H7 (cell line): ENCODE results near the gene FHL3. TPM values are rescaled to one million over a fixed set of nuclear protein-coding genes. Genes with fewer than 3 reads are reported as not detected.

ENCODE experiments used
- DNase-seq: peaks from one replicate; pipeline ENCODE4 v3.0.0; 2012
- H3K27me3 ChIP-seq: 2 replicates; pipeline ENCODE4 v1.6.0; 2011; ENCODE audit warnings: mild to moderate bottlenecking, low read length; ENCODE audit not compliant: control insufficient read depth, insufficient read depth
- H3K36me3 ChIP-seq: replicated peaks from 2 replicates; pipeline ENCODE4 v1.5.1; 2011; ENCODE audit warnings: low read length; ENCODE audit not compliant: control insufficient read depth, insufficient read depth
- H3K4me3 ChIP-seq: 2 replicates; pipeline ENCODE4 v1.5.1; 2011; ENCODE audit warnings: low read depth, mild to moderate bottlenecking, control low read depth, low read length, moderate library complexity; ENCODE audit not compliant: insufficient read depth
- total RNA-seq: library from RNA; depleted of rRNA; stranded (reverse); fragments of >200 nt; shearing (Covaris generic); gene quantifications from 2 replicates; pipeline ENCODE4 v1.2.3, GENCODE V29; 2014; rRNA removed

The FHL3 gene
- 51.5 and 54.8 TPM in 2 replicates for total RNA-seq

- Histone ChIP-seq H3K36me3 (no peaks in the 10 kb centered on the region; the same call in 1 of the 2 replicates), H3K4me3 (peak within 1 kb of the TSS; percentile 72), H3K27me3 (no peaks in the 10 kb centered on the region)
- DNase-seq: peak; percentile 98
Measured at GRCh38 chr1:38005195-38006007, at the start of gene FHL3. FHL3 (minus strand) TSS chr1:38005514; CDS start chr1:37999412, 6,102 bp downstream.

GRCh38 chr1:38053416-38054091, 48.2 kb upstream of the FHL3 start:
- DNase-seq: no peak
- Histone ChIP-seq H3K36me3 (no peaks in the 10 kb centered on the region), H3K27me3 (peaks cover 10% of the 10 kb centered on the region), H3K4me3 (no peak overlapping the region)

- Histone ChIP-seq H3K36me3 (no peaks in the 10 kb centered on the region), H3K4me3 (no peak overlapping the region), H3K27me3 (peaks cover 17% of the 10 kb centered on the region)
- DNase-seq: peak; percentile 87
Measured at GRCh38 chr1:38052750-38053415, 47.6 kb upstream of the FHL3 start.

- no peak for DNase-seq
- Histone ChIP-seq H3K36me3 (no peaks in the 10 kb centered on the region), H3K27me3 (peaks cover 29% of the 10 kb centered on the region), H3K4me3 (no peak overlapping the region)
Measured at GRCh38 chr1:38051079-38051543, 45.8 kb upstream of the FHL3 start.

GRCh38 chr1:38050397-38051078, 45.2 kb upstream of the FHL3 start:
- Histone ChIP-seq H3K4me3 (no peak overlapping the region), H3K27me3 (peaks cover 34% of the 10 kb centered on the region), H3K36me3 (no peaks in the 10 kb centered on the region)
- DNase-seq: no peak

GRCh38 chr1:38047603-38048141, 42.4 kb upstream of the FHL3 start:
- DNase-seq: peak; percentile 88
- peaks cover 62% of the 10 kb centered on the region for H3K27me3 ChIP-seq
- peak overlapping the region; percentile 58 for H3K4me3 ChIP-seq
- no peaks in the 10 kb centered on the region; the same call in 1 of the 2 replicates for H3K36me3 ChIP-seq

GRCh38 chr1:38046884-38047602, 41.7 kb upstream of the FHL3 start:
- Histone ChIP-seq H3K36me3 (no peaks in the 10 kb centered on the region; the same call in 1 of the 2 replicates), H3K4me3 (peak overlapping the region; percentile 58), H3K27me3 (peaks cover 66% of the 10 kb centered on the region)
- DNase-seq: peak; percentile 98

GRCh38 chr1:38046333-38046883, 41.1 kb upstream of the FHL3 start, which contains the start of gene POU3F1:
POU3F1 (minus strand) TSS chr1:38046793; CDS start chr1:38046743, 50 bp downstream.
- Histone ChIP-seq H3K27me3 (peaks cover 65% of the 10 kb centered on the region), H3K36me3 (no peaks in the 10 kb centered on the region; the same call in 1 of the 2 replicates), H3K4me3 (peak within 1 kb of the TSS; percentile 58)
- DNase-seq: no peak

- Histone ChIP-seq H3K4me3 (peak overlapping the region; percentile 57), H3K27me3 (peaks cover 65% of the 10 kb centered on the region), H3K36me3 (no peaks in the 10 kb centered on the region; the same call in 1 of the 2 replicates)
- DNase-seq: peak; percentile 81
Measured at GRCh38 chr1:38045401-38046332, 40.4 kb upstream of the FHL3 start.

- peak; percentile 79 for DNase-seq
- H3K36me3 ChIP-seq: no peaks in the 10 kb centered on the region; the same call in 1 of the 2 replicates
- peaks cover 63% of the 10 kb centered on the region for H3K27me3 ChIP-seq
- peak overlapping the region; percentile 57 for H3K4me3 ChIP-seq
Measured at GRCh38 chr1:38044221-38045215, 39.2 kb upstream of the FHL3 start.

GRCh38 chr1:38043036-38043747, 37.9 kb upstream of the FHL3 start:
- peaks cover 54% of the 10 kb centered on the region for H3K27me3 ChIP-seq
- no peak overlapping the region for H3K4me3 ChIP-seq
- no peaks in the 10 kb centered on the region; the same call in 1 of the 2 replicates for H3K36me3 ChIP-seq
- no peak for DNase-seq
